Measurements from ENCODE around the gene S100Z. TPM values are rescaled to one million over a fixed set of nuclear protein-coding genes. Genes with fewer than 3 reads are reported as not detected.

S100Z gene
- total RNA-seq, 1 donor from 2014 or later: not detected

DNA sequence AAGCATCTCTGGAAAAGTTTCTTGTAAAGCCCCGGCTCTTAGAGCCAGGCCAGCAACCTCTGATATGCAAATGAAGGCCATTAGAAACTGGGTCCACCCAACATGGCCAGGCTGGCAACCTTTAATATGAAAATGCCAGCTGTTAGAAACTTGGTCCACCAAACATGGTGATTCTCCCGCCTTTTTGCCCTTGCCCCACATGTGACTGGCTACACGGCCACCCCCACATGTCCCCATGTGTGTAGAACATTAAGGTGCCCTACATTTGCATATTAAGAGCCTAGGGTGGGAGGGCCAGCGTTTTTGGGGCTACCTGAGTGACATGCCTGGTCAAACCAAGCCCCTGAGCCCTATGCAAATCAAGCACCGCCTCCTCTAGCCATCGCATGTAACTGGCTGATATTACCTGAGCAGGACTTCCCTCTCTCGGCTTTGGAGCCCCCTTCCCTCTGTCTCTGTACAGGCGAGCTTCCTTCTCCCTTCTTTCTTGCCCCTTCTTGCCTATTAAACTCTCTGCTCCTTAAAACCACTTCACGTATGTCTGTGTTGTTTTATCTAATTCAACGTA is 39.0 kb downstream of the S100Z start:
- Histone ChIP-seq H3F3A (ENCODE audit: low read depth) (no peaks in the 10 kb centered on the region), H3K4me2 (no peak overlapping the region), H3K4me3 (no peak overlapping the region), H2AFZ (replicated peaks) (no peak overlapping the region), H3K79me2 (ENCODE audit: low read depth) (no peaks in the 10 kb centered on the region), H3K36me3 (no peaks in the 10 kb centered on the region), H3K27me3 (no peaks in the 10 kb centered on the region), H4K20me1 (ENCODE audit: low read depth) (no peaks in the 10 kb centered on the region), H3K4me1 (no peaks in the 10 kb centered on the region), H3K9me3 (ENCODE audit: low read depth) (no peaks in the 10 kb centered on the region), H3K9ac (no peak overlapping the region), H3K27ac (no peak overlapping the region)
- no peak for DNase-seq (ENCODE audit: low spot score)
- no peak overlapping the region for H3K4me3 Mint-ChIP-seq
- no peaks in the 10 kb centered on the region for H3K4me1 Mint-ChIP-seq
- no peak overlapping the region for H3K27ac Mint-ChIP-seq
- H3K36me3 Mint-ChIP-seq: no peaks in the 10 kb centered on the region
- TF ChIP-seq EZH2phosphoT487 (IDR thresholded peaks at IDR 0.05): no peak
- no peak for TF ChIP-seq EZH2 (IDR thresholded peaks at IDR 0.05)
- TF ChIP-seq, protein P1, sequence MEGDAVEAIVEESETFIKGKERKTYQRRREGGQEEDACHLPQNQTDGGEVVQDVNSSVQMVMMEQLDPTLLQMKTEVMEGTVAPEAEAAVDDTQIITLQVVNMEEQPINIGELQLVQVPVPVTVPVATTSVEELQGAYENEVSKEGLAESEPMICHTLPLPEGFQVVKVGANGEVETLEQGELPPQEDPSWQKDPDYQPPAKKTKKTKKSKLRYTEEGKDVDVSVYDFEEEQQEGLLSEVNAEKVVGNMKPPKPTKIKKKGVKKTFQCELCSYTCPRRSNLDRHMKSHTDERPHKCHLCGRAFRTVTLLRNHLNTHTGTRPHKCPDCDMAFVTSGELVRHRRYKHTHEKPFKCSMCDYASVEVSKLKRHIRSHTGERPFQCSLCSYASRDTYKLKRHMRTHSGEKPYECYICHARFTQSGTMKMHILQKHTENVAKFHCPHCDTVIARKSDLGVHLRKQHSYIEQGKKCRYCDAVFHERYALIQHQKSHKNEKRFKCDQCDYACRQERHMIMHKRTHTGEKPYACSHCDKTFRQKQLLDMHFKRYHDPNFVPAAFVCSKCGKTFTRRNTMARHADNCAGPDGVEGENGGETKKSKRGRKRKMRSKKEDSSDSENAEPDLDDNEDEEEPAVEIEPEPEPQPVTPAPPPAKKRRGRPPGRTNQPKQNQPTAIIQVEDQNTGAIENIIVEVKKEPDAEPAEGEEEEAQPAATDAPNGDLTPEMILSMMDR (IDR thresholded peaks at IDR 0.05): no peak
- no peaks in the 10 kb centered on the region for H3K27me3 Mint-ChIP-seq (ENCODE audit: insufficient read depth, low read depth)
- no peaks in the 10 kb centered on the region for H3K9me3 Mint-ChIP-seq

DNA sequence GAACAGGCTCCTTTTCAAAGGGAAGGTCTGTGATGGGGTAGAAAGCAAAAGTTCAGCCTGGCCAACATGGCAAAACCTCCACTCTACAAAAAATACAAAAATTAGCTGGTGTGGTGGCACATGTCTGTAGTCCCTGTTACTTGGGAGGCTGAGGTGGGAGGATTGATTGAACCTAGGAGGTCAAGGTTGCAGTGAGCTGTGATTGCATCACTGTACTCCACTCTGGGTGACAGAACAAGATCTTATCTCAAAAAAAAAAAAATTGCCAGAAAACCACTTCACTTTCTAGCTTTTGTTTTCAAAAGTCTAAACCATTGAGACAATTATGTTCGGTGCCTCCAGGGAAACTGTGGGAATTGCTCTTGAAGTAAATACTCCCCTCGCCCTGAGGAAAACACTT is 43.5 kb downstream of the S100Z start:
- H3K79me2 ChIP-seq (ENCODE audit: low read depth): no peaks in the 10 kb centered on the region
- peaks cover 15% of the 10 kb centered on the region for H3K9me3 Mint-ChIP-seq

DNA sequence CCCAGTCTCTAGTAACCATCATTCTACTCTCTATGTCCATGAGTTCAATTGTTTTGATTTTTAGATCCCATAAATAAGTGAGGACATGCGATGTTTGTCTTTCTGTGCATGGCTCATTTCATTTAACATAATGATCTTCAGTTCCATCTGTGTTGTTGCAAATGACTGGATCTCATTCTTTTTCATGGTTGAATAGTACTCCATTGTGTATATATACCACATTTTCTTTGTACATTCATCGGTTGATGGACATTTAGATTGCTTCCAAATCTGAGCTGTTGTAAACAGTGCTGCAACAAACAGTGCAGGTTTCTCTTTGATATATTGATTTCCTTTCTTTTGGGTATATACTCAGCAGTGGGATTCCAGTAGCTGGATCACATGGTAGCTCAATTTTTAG is 46.4 kb downstream of the S100Z start:
- H3K27ac Mint-ChIP-seq: no peak overlapping the region
- Histone ChIP-seq H3K27me3 (no peaks in the 10 kb centered on the region), H3K9ac (no peak overlapping the region), H3K27ac (no peak overlapping the region), H3K9me3 (ENCODE audit: low read depth) (peaks cover 6% of the 10 kb centered on the region), H3F3A (ENCODE audit: low read depth) (no peaks in the 10 kb centered on the region), H2AFZ (replicated peaks) (no peak overlapping the region), H3K79me2 (ENCODE audit: low read depth) (no peaks in the 10 kb centered on the region), H3K4me1 (no peaks in the 10 kb centered on the region), H3K4me3 (no peak overlapping the region), H4K20me1 (ENCODE audit: low read depth) (no peaks in the 10 kb centered on the region), H3K36me3 (no peaks in the 10 kb centered on the region), H3K4me2 (no peak overlapping the region)
- DNase-seq (ENCODE audit: low spot score): no peak
- peaks cover 30% of the 10 kb centered on the region for H3K9me3 Mint-ChIP-seq
- TF ChIP-seq, protein P1 (IDR thresholded peaks at IDR 0.05): no peak
- no peak for TF ChIP-seq EZH2 (IDR thresholded peaks at IDR 0.05)
- TF ChIP-seq EZH2phosphoT487 (IDR thresholded peaks at IDR 0.05): no peak
- H3K36me3 Mint-ChIP-seq: no peaks in the 10 kb centered on the region
- H3K4me1 Mint-ChIP-seq: no peaks in the 10 kb centered on the region
- no peaks in the 10 kb centered on the region for H3K27me3 Mint-ChIP-seq (ENCODE audit: insufficient read depth, low read depth)
- no peak overlapping the region for H3K4me3 Mint-ChIP-seq

More for the DNA sequence above, 43.5 kb downstream of the S100Z start:
- Histone ChIP-seq H3K9ac (no peak overlapping the region), H3K4me1 (no peaks in the 10 kb centered on the region), H2AFZ (replicated peaks) (no peak overlapping the region), H3F3A (ENCODE audit: low read depth) (no peaks in the 10 kb centered on the region), H3K27ac (no peak overlapping the region), H3K4me3 (no peak overlapping the region), H3K4me2 (no peak overlapping the region), H3K9me3 (ENCODE audit: low read depth) (peaks cover 6% of the 10 kb centered on the region), H3K36me3 (no peaks in the 10 kb centered on the region), H4K20me1 (ENCODE audit: low read depth) (no peaks in the 10 kb centered on the region), H3K27me3 (no peaks in the 10 kb centered on the region)
- no peaks in the 10 kb centered on the region for H3K4me1 Mint-ChIP-seq
- no peak overlapping the region for H3K4me3 Mint-ChIP-seq
- H3K36me3 Mint-ChIP-seq: no peaks in the 10 kb centered on the region
- TF ChIP-seq EZH2phosphoT487 (IDR thresholded peaks at IDR 0.05) (no peak), EZH2 (IDR thresholded peaks at IDR 0.05) (no peak)
- TF ChIP-seq, protein P1 (IDR thresholded peaks at IDR 0.05): no peak
- DNase-seq (ENCODE audit: low spot score): no peak
- no peaks in the 10 kb centered on the region for H3K27me3 Mint-ChIP-seq (ENCODE audit: insufficient read depth, low read depth)
- H3K27ac Mint-ChIP-seq: no peak overlapping the region
